Measurements from ENCODE around the gene SKAP1.

The SKAP1 gene

GRCh38 chr17:48161127-48161905 lies 268.7 kb downstream of the SKAP1 start:
- no peak for DNase-seq

GRCh38 chr17:48160177-48161081 lies 269.6 kb downstream of the SKAP1 start:
- peak; percentile 73 for DNase-seq

- DNase-seq: no peak
These were observed 270.8 kb downstream of the SKAP1 start for GRCh38 chr17:48159232-48159631.

GRCh38 chr17:48155889-48156611 lies 274.0 kb downstream of the SKAP1 start:
- peak; percentile 15 for DNase-seq

- DNase-seq: no peak
These were observed 276.2 kb downstream of the SKAP1 start for GRCh38 chr17:48153691-48154358.

GRCh38 chr17:48152289-48152688 lies 277.7 kb downstream of the SKAP1 start:
- no peak for DNase-seq

- no peak for DNase-seq
These were observed 278.8 kb downstream of the SKAP1 start for GRCh38 chr17:48151220-48151619.

GRCh38 chr17:48150597-48151001 lies 279.4 kb downstream of the SKAP1 start:
- no peak for DNase-seq

GRCh38 chr17:48149787-48150463 lies 280.1 kb downstream of the SKAP1 start:
- no peak for DNase-seq

GRCh38 chr17:48148854-48149786 lies 280.9 kb downstream of the SKAP1 start:
- DNase-seq: no peak

GRCh38 chr17:48148029-48148770 lies 281.8 kb downstream of the SKAP1 start:
- DNase-seq: no peak

- no peak for DNase-seq
These were observed 284.8 kb downstream of the SKAP1 start for GRCh38 chr17:48144976-48145798.

- DNase-seq: no peak
These were observed 285.8 kb downstream of the SKAP1 start for GRCh38 chr17:48144231-48144630.

GRCh38 chr17:48143629-48144028 lies 286.4 kb downstream of the SKAP1 start:
- DNase-seq: no peak

GRCh38 chr17:48139944-48140343 lies 290.1 kb downstream of the SKAP1 start:
- no peak for DNase-seq

- no peak for DNase-seq
These were observed 292.4 kb downstream of the SKAP1 start for GRCh38 chr17:48137656-48138055.

- no peak for DNase-seq
These were observed 295.0 kb downstream of the SKAP1 start for GRCh38 chr17:48134912-48135480.

GRCh38 chr17:48132385-48132784 lies 297.6 kb downstream of the SKAP1 start:
- DNase-seq: no peak
